HEK293T (cell line): ENCODE data around the gene NPBWR2.

ENCODE experiments used
- CTCF ChIA-PET: fragments of 350-600 bp; formaldehyde crosslinking; extraction: SDS; loops from one replicate; lab custom pipeline; 2021; ENCODE audit warnings: antibody characterized with exemption, inconsistent platforms; lab: Yijun Ruan, JAX
- POLR2A ChIA-PET: fragments of 350-600 bp; formaldehyde crosslinking; extraction: SDS; loops from one replicate; lab custom pipeline; 2020; ENCODE audit warnings: antibody characterized with exemption, inconsistent platforms; lab: Yijun Ruan, JAX
- DNase-seq: peaks from one replicate; pipeline ENCODE4 v3.0.0; 2012; ENCODE audit warnings: mixed read lengths; ENCODE audit errors: extremely low spot score
- ARNT ChIP-seq: fragments of 450-650 bp; IDR thresholded peaks from 2 replicates; pipeline ENCODE4 v1.6.1; 2017; ENCODE audit warnings: mild to moderate bottlenecking
- BHLHE40 ChIP-seq: fragments of 450-650 bp; IDR thresholded peaks from 2 replicates; pipeline ENCODE4 v1.6.1; 2016; ENCODE audit warnings: mild to moderate bottlenecking, moderate library complexity, borderline replicate concordance
- CTBP1 ChIP-seq: fragments of 450-650 bp; IDR thresholded peaks from 2 replicates; pipeline ENCODE4 v1.6.1; 2016; ENCODE audit warnings: borderline replicate concordance
- ELF4 ChIP-seq: fragments of 450-650 bp; IDR thresholded peaks from 2 replicates; pipeline ENCODE4 v1.6.1; 2017; ENCODE audit warnings: antibody characterized with exemption
- FOXA1 ChIP-seq: fragments of 450-650 bp; IDR thresholded peaks from 2 replicates; pipeline ENCODE4 v1.6.1; 2016; ENCODE audit warnings: mild to moderate bottlenecking
- FOXK2 ChIP-seq: fragments of 450-650 bp; IDR thresholded peaks from 2 replicates; pipeline ENCODE4 v1.6.1; 2016; ENCODE audit warnings: mild to moderate bottlenecking
- FOXM1 ChIP-seq: fragments of 450-650 bp; IDR thresholded peaks from 2 replicates; pipeline ENCODE4 v1.6.1; 2017; ENCODE audit warnings: mild to moderate bottlenecking, borderline replicate concordance
- HDGF ChIP-seq: fragments of 450-650 bp; IDR thresholded peaks from 2 replicates; pipeline ENCODE4 v1.6.1; 2017; ENCODE audit warnings: antibody characterized with exemption, borderline replicate concordance
- L3MBTL2 ChIP-seq: fragments of 450-650 bp; conservative IDR thresholded peaks from 2 replicates; pipeline ENCODE4 v1.6.1; 2016; ENCODE audit warnings: mild to moderate bottlenecking
- LEF1 ChIP-seq: fragments of 450-650 bp; IDR thresholded peaks from 2 replicates; pipeline ENCODE4 v1.6.1; 2017; ENCODE audit warnings: mild to moderate bottlenecking, borderline replicate concordance
- NFRKB ChIP-seq: fragments of 450-650 bp; IDR thresholded peaks from 2 replicates; pipeline ENCODE4 v1.6.1; 2016; ENCODE audit warnings: mild to moderate bottlenecking, moderate library complexity
- PKNOX1 ChIP-seq: fragments of 450-650 bp; IDR thresholded peaks from 2 replicates; pipeline ENCODE4 v1.6.1; 2016
- SP1 ChIP-seq: fragments of 450-650 bp; IDR thresholded peaks from 2 replicates; pipeline ENCODE4 v1.6.1; 2017
- SUZ12 ChIP-seq: fragments of 450-650 bp; IDR thresholded peaks from 2 replicates; pipeline ENCODE4 v1.6.1; 2016; ENCODE audit warnings: mild to moderate bottlenecking
- TARDBP ChIP-seq: fragments of 450-650 bp; IDR thresholded peaks from 2 replicates; pipeline ENCODE4 v1.6.1; 2016
- ZNF384 ChIP-seq: fragments of 450-650 bp; IDR thresholded peaks from 2 replicates; pipeline ENCODE4 v1.6.1; 2016

NPBWR2 gene

GRCh38 chr20:64070244-64070993 lies 36.9 kb downstream of the NPBWR2 start:
- ChIA-PET POLR2A (no interaction called here), CTCF (interaction anchor here (0.6 to 1.8 kb wide), 3 partner anchors 9 to 31 kb away, joined by 3 to 5 read pairs (median 4); partner anchors contain the start of genes LKAAEAR1, OPRL1 and RGS19)
- no peak for TF ChIP-seq PKNOX1
- no peak for TF ChIP-seq SP1
- no peak for TF ChIP-seq ARNT
- no peak for TF ChIP-seq NFRKB
- TF ChIP-seq LEF1: no peak
- no peak for TF ChIP-seq BHLHE40
- TF ChIP-seq FOXK2: no peak
- TF ChIP-seq ZNF384: no peak
- DNase-seq: no peak

- CTCF ChIA-PET: interaction anchor here (1.6 to 1.8 kb wide), 2 partner anchors 10 to 15 kb away, joined by 3 to 5 read pairs; partner anchors contain the start of genes LKAAEAR1, OPRL1 and RGS19
- peak; percentile 66 for DNase-seq
- POLR2A ChIA-PET: no interaction called here
- TF ChIP-seq ELF4 (no peak), SUZ12 (no peak), FOXA1 (no peak), LEF1 (no peak), ARNT (no peak), NFRKB (no peak), TARDBP (no peak), FOXK2 (no peak), ZNF384 (no peak), HDGF (no peak), CTBP1 (no peak), FOXM1 (no peak), L3MBTL2 (no peak), PKNOX1 (no peak)
Measured at GRCh38 chr20:64069614-64070243, 37.6 kb downstream of the NPBWR2 start.

GRCh38 chr20:64069209-64069613 lies 38.2 kb downstream of the NPBWR2 start:
- CTCF ChIA-PET: interaction anchor here (1.6 to 1.8 kb wide), 2 partner anchors 10 to 15 kb away, joined by 3 to 5 read pairs; partner anchors contain the start of genes LKAAEAR1, OPRL1 and RGS19
- POLR2A ChIA-PET: no interaction called here

GRCh38 chr20:64068386-64069208 lies 38.8 kb downstream of the NPBWR2 start:
- CTCF ChIA-PET: interaction anchor here (1.6 kb wide), 1 partner anchor 16 kb away, joined by 3 read pairs; the partner anchor contains the start of gene LKAAEAR1
- no peak for DNase-seq
- POLR2A ChIA-PET: no interaction called here
- no peak for TF ChIP-seq HDGF
- no peak for TF ChIP-seq BHLHE40
- no peak for TF ChIP-seq SUZ12
- TF ChIP-seq SP1: no peak
- no peak for TF ChIP-seq TARDBP

More at GRCh38 chr20:64069209-64069613, 38.2 kb downstream of the NPBWR2 start:
- no peak for TF ChIP-seq HDGF
- TF ChIP-seq ARNT: no peak
- TF ChIP-seq PKNOX1: no peak
- TF ChIP-seq L3MBTL2: no peak
- TF ChIP-seq ZNF384: no peak
- no peak for TF ChIP-seq SP1
- TF ChIP-seq FOXA1: no peak
- TF ChIP-seq SUZ12: no peak
- TF ChIP-seq CTBP1: no peak
- no peak for TF ChIP-seq BHLHE40
- no peak for TF ChIP-seq ELF4
- TF ChIP-seq FOXK2: no peak
- TF ChIP-seq FOXM1: no peak
- TF ChIP-seq TARDBP: no peak
- no peak for TF ChIP-seq NFRKB
- TF ChIP-seq LEF1: no peak
- DNase-seq: no peak

GRCh38 chr20:64067733-64068307 lies 39.5 kb downstream of the NPBWR2 start:
- ChIA-PET CTCF (no interaction called here), POLR2A (no interaction called here)
- DNase-seq: no peak
- no peak for TF ChIP-seq FOXK2
- no peak for TF ChIP-seq ZNF384
- TF ChIP-seq BHLHE40: no peak
